ENCODE measurements around the gene HDHD2.

Gene HDHD2

DNA sequence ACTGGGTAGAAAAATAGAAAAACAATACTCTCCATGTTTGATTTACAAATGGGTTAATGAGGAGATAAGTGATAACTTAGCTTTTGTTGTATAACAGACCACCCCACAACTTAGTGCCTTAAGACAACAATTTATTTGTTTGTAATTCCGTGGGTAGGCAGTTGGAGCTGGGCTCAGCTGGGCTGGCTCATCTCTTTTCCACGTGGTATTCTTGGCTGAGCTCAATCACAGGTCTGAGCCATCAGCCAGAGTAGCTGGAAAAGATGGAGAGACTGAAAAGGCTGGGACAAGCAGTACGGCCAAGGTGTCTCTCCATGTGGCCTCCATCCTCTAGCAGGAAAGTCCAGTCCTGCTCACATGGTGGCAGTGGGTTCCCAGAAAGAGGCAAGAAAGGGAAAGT, 82.7 kb downstream of the HDHD2 start:
- DNase-seq (ENCODE audit: low read depth in 1 of 2, low spot score in 1 of 2) = no peak

DNA sequence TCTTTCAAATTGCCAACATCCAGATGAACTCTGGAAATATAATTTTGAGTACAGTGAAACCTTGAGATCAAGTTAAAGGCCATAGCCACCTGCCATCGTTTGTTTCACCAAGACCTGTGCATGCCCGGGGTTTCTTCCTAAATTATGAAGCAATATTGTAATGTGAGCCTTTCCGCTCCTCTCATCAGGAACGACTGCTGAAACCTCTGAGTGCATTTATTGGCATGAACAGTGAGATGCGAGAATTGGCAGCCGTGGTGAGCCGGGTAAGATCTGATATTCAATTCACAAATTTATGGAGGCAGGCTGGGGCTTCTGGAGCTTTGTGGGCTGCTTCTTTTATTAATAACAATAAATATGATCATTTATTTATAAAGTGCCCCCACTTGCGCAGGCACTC, 87.2 kb downstream of the HDHD2 start:
- DNase-seq (ENCODE audit: low read depth in 1 of 2, low spot score in 1 of 2) = no peak

DNA sequence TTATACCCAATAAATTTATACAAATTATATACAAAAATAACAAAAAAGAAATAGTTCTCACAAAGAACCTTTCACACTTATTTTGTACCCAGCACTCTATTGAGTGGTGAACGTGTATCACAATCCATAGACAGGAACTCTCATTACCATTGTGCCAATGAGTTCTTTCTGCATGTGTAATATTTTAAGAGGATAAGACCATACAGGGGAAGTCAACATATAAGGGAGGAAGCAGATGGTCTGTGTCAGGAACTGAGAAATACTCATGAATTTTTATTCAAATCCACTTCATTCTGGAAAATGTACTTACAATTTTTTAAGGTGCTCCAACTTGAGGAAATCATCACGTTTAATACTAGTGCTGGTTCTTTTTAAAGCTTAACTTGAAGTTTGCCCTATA, 87.8 kb downstream of the HDHD2 start:
- no peak for DNase-seq (ENCODE audit: low read depth in 1 of 2, low spot score in 1 of 2)
